ENCODE results near the gene KCTD1. TPM values are rescaled to one million over a fixed set of nuclear protein-coding genes. Genes with fewer than 3 reads are reported as not detected.

The KCTD1 gene
- total and polyA plus RNA-seq, 2 of the 4 experiments (the other 2 are of a cell fraction) = 5.0 to 5.8 TPM

DNA sequence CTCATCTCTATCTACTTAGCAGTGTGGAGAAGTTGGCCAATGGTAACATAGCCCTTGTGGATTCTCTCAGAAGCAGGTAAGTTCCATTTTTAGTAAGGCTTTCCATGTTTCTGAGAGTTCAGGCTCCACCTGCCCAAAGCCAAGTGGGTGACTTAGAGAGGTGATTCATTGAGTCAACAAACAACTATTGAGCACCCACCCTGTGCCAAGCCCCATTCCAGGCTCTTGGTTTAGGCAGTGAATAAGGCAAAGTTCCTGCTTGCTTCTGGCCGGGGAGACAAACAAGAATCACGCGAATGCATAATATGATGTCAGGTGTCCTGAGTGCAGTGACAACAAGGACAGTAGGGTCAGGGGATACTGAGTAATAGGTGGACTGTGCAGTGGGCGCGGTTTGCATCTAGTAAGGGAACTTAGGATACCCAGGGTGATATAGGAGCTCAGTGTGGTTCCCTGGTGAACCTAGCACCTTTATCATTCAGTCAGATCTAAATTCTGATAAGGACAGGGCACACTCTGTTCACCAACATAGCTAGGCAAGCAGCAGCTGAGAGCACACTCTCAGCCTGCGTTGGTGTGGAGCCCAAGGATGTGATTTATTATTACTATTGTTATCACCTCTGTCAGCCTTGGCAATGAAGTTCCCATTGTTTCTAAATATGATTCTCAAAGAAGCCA, 31.7 kb upstream of the KCTD1 start:
- WGBS, 2 experiments (ENCODE audit: extremely low coverage in 2 of 2, insufficient read length in 1 of 2) = no CpG with 5 or more reads among the region's 6 CpGs
- dilution Hi-C loops (cut with HindIII; ENCODE audit: low sequenced_read_pairs, unreplicated experiment) (no loop called here), in situ Hi-C loops (cut with MboI; ENCODE audit: low sequenced_read_pairs) (no loop called here), intact Hi-C loops (cut with micrococcal nuclease) (no loop called here)
- ATAC-seq (ENCODE audit: low read depth) (no peak), DNase-seq (no peak)
- no peaks in the 10 kb centered on the region for H4K20me1 ChIP-seq (ENCODE audit: insufficient read depth, low read length)
- no peak overlapping the region for H4K91ac ChIP-seq (ENCODE audit: insufficient read depth, low read depth, low read length)
- H3K27me3 ChIP-seq (ENCODE audit: control insufficient read depth, insufficient read depth, low read length) = peaks cover 11% of the 10 kb centered on the region
- no peak overlapping the region for H2BK15ac ChIP-seq (ENCODE audit: low read depth, low read length)
- H3K9ac ChIP-seq (ENCODE audit: low read depth, low read length) = no peak overlapping the region
- no peak overlapping the region for H3K4me3 ChIP-seq (ENCODE audit: insufficient read depth, low read depth, low read length)
- no peak overlapping the region for H2BK5ac ChIP-seq (ENCODE audit: low read depth, low read length, poor library complexity, severe bottlenecking)
- ChIA-PET POLR2A (ENCODE audit: unreplicated experiment) (no interaction called here), CTCF (interaction anchor here (0.7 to 1.1 kb wide), 2 partner anchors 15 to 32 kb away, joined by 4 to 5 read pairs; partner anchors contain the start of gene KCTD1)
- H4K5ac ChIP-seq (ENCODE audit: low read depth, low read length) = no peak overlapping the region
- no peak overlapping the region for H3K18ac ChIP-seq (ENCODE audit: low read depth, low read length)
- H3K56ac ChIP-seq (ENCODE audit: extremely low read depth, insufficient read depth, low read length) = no peak overlapping the region
- H2AFZ ChIP-seq (replicated peaks; ENCODE audit: low read length, poor library complexity) = no peak overlapping the region
- TF ChIP-seq RFX5 (IDR thresholded peaks at IDR 0.05; ENCODE audit: low read depth, low read length) = no peak
- TF ChIP-seq, protein P1, sequence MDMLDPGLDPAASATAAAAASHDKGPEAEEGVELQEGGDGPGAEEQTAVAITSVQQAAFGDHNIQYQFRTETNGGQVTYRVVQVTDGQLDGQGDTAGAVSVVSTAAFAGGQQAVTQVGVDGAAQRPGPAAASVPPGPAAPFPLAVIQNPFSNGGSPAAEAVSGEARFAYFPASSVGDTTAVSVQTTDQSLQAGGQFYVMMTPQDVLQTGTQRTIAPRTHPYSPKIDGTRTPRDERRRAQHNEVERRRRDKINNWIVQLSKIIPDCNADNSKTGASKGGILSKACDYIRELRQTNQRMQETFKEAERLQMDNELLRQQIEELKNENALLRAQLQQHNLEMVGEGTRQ (IDR thresholded peaks at IDR 0.05; ENCODE audit: low read depth, low read length) = no peak
- TF ChIP-seq POLR2A (IDR thresholded peaks at IDR 0.05; ENCODE audit: low read depth, low read length) = no peak
- TF ChIP-seq CTCF (conservative IDR thresholded peaks at IDR 0.05; ENCODE audit: low read depth, low read length) = no peak
- TF ChIP-seq MXI1 (IDR thresholded peaks at IDR 0.05; ENCODE audit: borderline replicate concordance, low read depth, low read length) = no peak
- no peak for TF ChIP-seq MAFK (IDR thresholded peaks at IDR 0.05; ENCODE audit: low read depth, low read length)
- TF ChIP-seq FOS (IDR thresholded peaks at IDR 0.05; ENCODE audit: low read depth, low read length) = no peak
- no peak for TF ChIP-seq MAZ (IDR thresholded peaks at IDR 0.05; ENCODE audit: borderline replicate concordance, low read depth, low read length)
- no peak for TF ChIP-seq BHLHE40 (IDR thresholded peaks at IDR 0.05; ENCODE audit: low read depth, low read length)
- H3K79me1 ChIP-seq (ENCODE audit: low read depth in 1 of 2, low read length in 2 of 2) = no peaks in the 10 kb centered on the region
- H3K4me2 ChIP-seq (ENCODE audit: low read depth, low read length) = no peak overlapping the region
- H2AK9ac ChIP-seq (replicated peaks; ENCODE audit: low read depth, low read length, poor library complexity) = no peak overlapping the region
- H3K9me3 ChIP-seq (ENCODE audit: control insufficient read depth, insufficient read depth, low read length) = no peaks in the 10 kb centered on the region
- H4K8ac ChIP-seq (ENCODE audit: low read depth in 2 of 2, low read length in 2 of 2) = no peak overlapping the region
- BruUV-seq (replicated peaks) = no TSS peak
- H3K23ac ChIP-seq (ENCODE audit: low read depth, low read length) = no peak overlapping the region
- no peak overlapping the region for H3K27ac ChIP-seq (ENCODE audit: insufficient read depth, low read length)
- H3K4ac ChIP-seq (ENCODE audit: low read depth, low read length) = no peak overlapping the region
- no peaks in the 10 kb centered on the region for H3K36me3 ChIP-seq (ENCODE audit: control insufficient read depth, insufficient read depth, low read length)
- H3K4me1 ChIP-seq (ENCODE audit: control insufficient read depth, insufficient read depth, low read length) = no peaks in the 10 kb centered on the region
- no peak overlapping the region for H2BK120ac ChIP-seq (ENCODE audit: low read depth, low read length)
- H3K9me1 ChIP-seq (ENCODE audit: insufficient read depth, low read length) = no peaks in the 10 kb centered on the region
- H2BK20ac ChIP-seq (ENCODE audit: low read depth, low read length) = no peak overlapping the region
- no peak overlapping the region for H3K14ac ChIP-seq (replicated peaks; ENCODE audit: low read depth, low read length)
- H2AK5ac ChIP-seq (ENCODE audit: low read depth, low read length) = no peak overlapping the region
